G401 (cell line): ENCODE data around the gene SNCA. TPM values are rescaled to one million over a fixed set of nuclear protein-coding genes. Genes with fewer than 3 reads are reported as not detected.

Source experiments
- total RNA-seq: library from RNA; depleted of rRNA; stranded (reverse); fragments of >200 nt; shearing (Covaris generic); gene quantifications from 2 replicates; pipeline ENCODE4 v1.2.3, GENCODE V29; 2014; rRNA removed

Gene SNCA
- total RNA-seq, 1 experiment from 2014 or later = 125 TPM

Other genes with a start within 250 kb of the SNCA start
- gene MMRN1, start 57.7 kb upstream of the SNCA start, total RNA-seq = 145 and 225 TPM in 2 replicates